Muscle layer of colon (tissue), 2 donors: ENCODE data around the gene NBPF8.
A peak's percentile ranks its signal among the peaks of the same experiment; 100 is the strongest.
"Not testable (repeated sequence)": the region's sequence is repeated elsewhere in the genome, so short reads cannot be mapped to it uniquely, and the experiment has no call there.

Experiments
- H3K27ac ChIP-seq: one replicate; pipeline ENCODE4 v1.7.0; 2013; ENCODE audit warnings: low read depth, mild to moderate bottlenecking, low read length, moderate library complexity
- H3K27me3 ChIP-seq, 2 donors: one replicate each; pipeline ENCODE4 v1.7.0; 2013; ENCODE audit warnings: low read length in 2 of 2, mild to moderate bottlenecking in 2 of 2; ENCODE audit not compliant: insufficient read depth in 2 of 2, control insufficient read depth in 1 of 2
- H3K36me3 ChIP-seq: one replicate; pipeline ENCODE4 v1.7.0; 2013; ENCODE audit warnings: mild to moderate bottlenecking, low read length; ENCODE audit not compliant: insufficient read depth
- H3K4me1 ChIP-seq: one replicate; pipeline ENCODE4 v1.7.0; 2013; ENCODE audit warnings: mild to moderate bottlenecking, low read length; ENCODE audit not compliant: insufficient read depth
- H3K4me3 ChIP-seq, 2 donors: one replicate each; pipeline ENCODE4 v1.7.0; 2013; ENCODE audit warnings: low read length in 2 of 2, low read depth in 1 of 2, mild to moderate bottlenecking in 1 of 2, moderate library complexity in 1 of 2
- H3K9ac ChIP-seq: one replicate; pipeline ENCODE4 v1.7.0; 2013; ENCODE audit warnings: low read length
- H3K9me3 ChIP-seq: one replicate; pipeline ENCODE4 v1.7.0; 2013; ENCODE audit warnings: mild to moderate bottlenecking, low read length
- donor health status: abdominal sarcoma.
- donor health status: Adenocarcinoma of cecum.

NBPF8 gene

GRCh38 chr1:120414911-120415480 is at the start of gene NBPF8:
NBPF8 (plus strand) TSS chr1:120415035; CDS start chr1:120436523, 21,488 bp downstream.
- Histone ChIP-seq H3K4me3 (peak within 1 kb of the TSS in 1 of 2 donors; percentile 45), H3K27ac (peak within 1 kb of the TSS; percentile 34)
- H3K4me1 ChIP-seq, H3K9ac ChIP-seq, H3K27me3 ChIP-seq, H3K36me3 ChIP-seq, H3K9me3 ChIP-seq: not testable (repeated sequence)

GRCh38 chr1:120367709-120368108 is 47.1 kb upstream of the NBPF8 start:
- H3K36me3 ChIP-seq, result not testable (repeated sequence)

DNA sequence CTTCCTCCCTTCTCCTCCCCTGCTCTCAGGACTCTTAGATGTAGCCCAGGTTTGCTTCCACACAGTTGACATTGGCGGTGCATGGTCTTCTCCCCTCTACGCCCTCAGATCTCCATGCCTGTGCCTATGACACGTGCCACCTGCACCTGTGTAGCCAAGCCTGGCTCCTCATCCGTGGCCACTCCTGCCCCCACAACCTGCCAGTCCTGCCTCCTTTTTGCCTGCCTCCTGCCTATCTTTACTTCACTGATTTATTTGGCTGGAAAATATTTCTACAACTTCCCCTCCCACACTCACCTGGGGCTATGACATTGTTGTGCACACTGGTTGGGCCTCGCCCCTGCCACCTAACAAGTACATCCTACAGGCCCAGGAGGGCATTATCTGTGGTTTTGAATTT is 28.2 kb upstream of the NBPF8 start:
- not testable (repeated sequence) for H3K4me1 ChIP-seq, H3K27ac ChIP-seq, H3K9me3 ChIP-seq, H3K36me3 ChIP-seq, H3K9ac ChIP-seq, H3K27me3 ChIP-seq, H3K4me3 ChIP-seq

More at GRCh38 chr1:120367709-120368108, 47.1 kb upstream of the NBPF8 start:
- H3K9ac ChIP-seq, H3K27me3 ChIP-seq, H3K27ac ChIP-seq, H3K4me3 ChIP-seq, H3K9me3 ChIP-seq, H3K4me1 ChIP-seq: not testable (repeated sequence)

DNA sequence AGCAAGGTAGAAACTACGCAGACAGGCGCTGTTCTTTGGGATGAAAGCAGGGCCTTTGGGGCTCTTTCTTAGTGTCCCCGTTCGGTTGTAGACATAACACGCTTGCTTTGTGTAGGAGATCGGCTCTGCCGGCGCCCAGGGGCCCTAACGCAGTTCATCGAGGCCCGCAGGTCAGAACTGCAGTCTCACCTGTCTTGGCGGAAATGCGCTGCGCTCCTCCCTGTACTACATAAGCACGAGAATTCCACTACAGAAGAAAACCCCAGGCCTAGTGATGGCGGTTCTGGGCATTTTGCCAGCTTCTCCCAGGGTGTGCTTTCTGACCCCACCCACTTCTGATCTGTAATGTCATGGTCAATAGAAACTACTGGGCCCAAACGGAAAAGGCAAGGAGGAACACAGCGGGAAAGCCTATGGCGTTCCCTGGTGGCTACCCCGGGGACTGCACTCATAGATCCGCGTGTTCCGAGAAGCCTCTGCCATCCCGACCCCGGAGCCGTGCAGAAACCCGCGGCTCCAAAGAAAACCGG is 26.2 kb upstream of the NBPF8 start:
- H3K27me3 ChIP-seq, H3K4me1 ChIP-seq, H3K36me3 ChIP-seq, H3K4me3 ChIP-seq, H3K27ac ChIP-seq, H3K9ac ChIP-seq, H3K9me3 ChIP-seq: not testable (repeated sequence)

DNA sequence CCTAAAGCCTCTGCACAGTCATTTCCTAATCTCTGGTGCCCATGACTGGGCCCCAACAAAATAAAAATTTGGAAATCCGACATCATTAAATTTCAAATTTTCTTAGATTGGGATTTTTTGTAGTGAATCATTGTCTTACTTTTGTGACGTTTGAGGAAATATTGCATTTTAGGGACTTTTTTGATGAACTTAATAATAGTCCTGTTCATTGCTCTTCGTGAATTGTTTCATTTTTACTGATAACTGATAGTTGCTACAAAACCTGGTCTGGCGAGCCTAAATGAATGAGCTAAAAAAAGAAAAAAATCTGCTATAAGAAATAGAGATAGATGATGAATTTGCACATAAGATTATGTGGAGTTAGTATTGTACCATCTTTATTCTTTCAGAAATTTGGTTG is 23.5 kb upstream of the NBPF8 start:
- not testable (repeated sequence) for H3K9ac ChIP-seq, H3K27ac ChIP-seq, H3K36me3 ChIP-seq, H3K4me1 ChIP-seq, H3K4me3 ChIP-seq, H3K9me3 ChIP-seq, H3K27me3 ChIP-seq

- not testable (repeated sequence) for H3K4me3 ChIP-seq, H3K36me3 ChIP-seq, H3K27ac ChIP-seq, H3K27me3 ChIP-seq, H3K9ac ChIP-seq, H3K4me1 ChIP-seq, H3K9me3 ChIP-seq
These were observed 21.3 kb upstream of the NBPF8 start for GRCh38 chr1:120393316-120394232.

DNA sequence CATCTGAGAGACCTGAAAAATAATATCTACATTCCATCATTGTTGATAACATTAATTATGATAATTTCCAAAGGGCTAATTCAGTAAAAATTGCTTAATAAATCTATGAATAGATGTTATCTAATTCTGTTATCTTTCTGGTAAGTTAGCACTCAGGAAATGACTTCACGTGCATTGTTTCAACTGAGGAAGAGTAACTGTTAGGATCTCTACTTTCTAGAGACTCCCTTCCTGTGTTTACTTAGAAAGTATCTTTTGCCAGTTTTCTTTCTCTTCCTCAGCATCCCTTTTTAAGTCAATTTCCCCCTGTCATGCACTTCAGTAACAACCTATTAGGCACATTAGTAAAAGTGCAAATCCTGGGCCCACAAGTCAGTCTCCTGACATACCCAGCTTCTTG is 9.5 kb upstream of the NBPF8 start:
- not testable (repeated sequence) for H3K9me3 ChIP-seq, H3K4me3 ChIP-seq, H3K9ac ChIP-seq, H3K4me1 ChIP-seq, H3K36me3 ChIP-seq, H3K27ac ChIP-seq, H3K27me3 ChIP-seq

- not testable (repeated sequence) for H3K9ac ChIP-seq, H3K36me3 ChIP-seq, H3K4me1 ChIP-seq, H3K27ac ChIP-seq, H3K4me3 ChIP-seq, H3K27me3 ChIP-seq, H3K9me3 ChIP-seq
These were observed 384 bp upstream of the NBPF8 start for GRCh38 chr1:120414451-120414850.

DNA sequence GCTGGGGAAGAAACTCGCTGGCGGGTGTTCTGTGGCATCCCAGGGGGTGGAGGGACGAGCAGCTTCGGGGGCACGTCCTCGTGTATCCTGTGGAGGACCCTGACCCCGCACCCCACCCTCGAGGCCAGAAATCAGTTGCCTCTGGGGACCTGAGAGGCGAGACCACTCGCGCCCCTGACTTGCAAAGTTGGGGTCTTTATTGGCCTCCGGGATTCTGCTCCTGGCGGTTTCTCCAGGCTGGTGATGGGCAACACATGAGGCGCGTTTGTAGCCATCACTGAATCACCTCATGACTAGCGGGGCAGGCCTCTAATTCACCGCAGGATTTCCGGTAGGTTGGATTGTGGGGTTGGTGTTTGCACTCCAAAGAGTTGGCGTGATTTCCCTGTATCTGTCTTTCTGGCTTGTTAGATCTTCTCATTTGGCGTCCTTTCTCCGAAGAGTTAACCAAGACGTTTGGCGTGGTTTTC is 692 bp downstream of the NBPF8 start:
- not testable (repeated sequence) for H3K9ac ChIP-seq, H3K4me1 ChIP-seq, H3K27me3 ChIP-seq, H3K9me3 ChIP-seq, H3K36me3 ChIP-seq
- H3K4me3 ChIP-seq, result peak overlapping the region in 1 of 2 donors; percentile 45
- peak overlapping the region; percentile 34 for H3K27ac ChIP-seq

- H3K4me1 ChIP-seq, H3K27me3 ChIP-seq, H3K9me3 ChIP-seq, H3K36me3 ChIP-seq, H3K4me3 ChIP-seq, H3K27ac ChIP-seq, H3K9ac ChIP-seq: not testable (repeated sequence)
These were observed 10.2 kb downstream of the NBPF8 start for GRCh38 chr1:120425063-120425462.

DNA sequence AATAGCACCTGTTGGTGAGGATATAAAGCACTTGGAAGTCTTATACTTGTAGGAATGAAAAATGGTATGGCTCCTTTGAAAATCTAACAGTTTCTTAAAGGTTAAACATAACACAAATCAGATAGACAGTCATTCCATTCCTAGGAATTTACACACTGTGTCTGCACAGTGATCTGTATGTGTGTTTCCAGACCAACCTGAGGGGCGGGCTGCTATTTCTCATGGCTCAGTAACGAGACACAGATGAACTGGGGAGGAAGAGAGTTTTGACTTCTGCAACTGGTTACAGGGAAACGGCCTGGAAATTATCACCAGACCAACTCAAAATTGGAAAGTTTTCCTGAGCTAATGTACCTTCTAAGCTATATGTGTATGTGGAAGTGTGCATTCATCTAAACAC is 16.8 kb downstream of the NBPF8 start:
- H3K9ac ChIP-seq, H3K4me1 ChIP-seq, H3K27ac ChIP-seq, H3K9me3 ChIP-seq, H3K36me3 ChIP-seq, H3K4me3 ChIP-seq, H3K27me3 ChIP-seq: not testable (repeated sequence)

DNA sequence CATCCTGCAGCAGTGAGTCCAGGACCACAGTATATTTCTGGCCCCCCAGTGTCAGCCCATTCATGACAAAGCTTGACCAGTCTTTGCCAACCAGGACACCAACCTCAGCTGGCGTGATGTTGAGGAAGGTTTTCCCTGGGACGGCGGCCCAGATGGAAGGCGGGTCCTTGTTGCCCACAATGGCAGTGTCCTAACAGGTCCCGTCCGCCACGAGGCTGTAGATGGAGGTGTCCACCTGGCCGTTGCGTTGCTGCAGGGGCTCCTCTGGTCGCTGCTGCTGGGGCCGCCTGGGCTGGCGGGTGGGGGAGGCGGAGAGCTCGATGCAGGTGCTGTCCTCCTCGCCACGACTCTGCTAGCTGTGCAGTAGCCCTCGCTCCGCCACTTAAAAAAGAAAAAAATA is 19.0 kb downstream of the NBPF8 start:
- not testable (repeated sequence) for H3K4me3 ChIP-seq, H3K9me3 ChIP-seq, H3K9ac ChIP-seq, H3K27ac ChIP-seq, H3K27me3 ChIP-seq, H3K36me3 ChIP-seq, H3K4me1 ChIP-seq
